ENCODE data around the gene EPN2.

The EPN2 gene

GRCh38 chr17:19287651-19288050 is 50.5 kb downstream of the EPN2 start:
- TF ChIP-seq, protein P1, sequence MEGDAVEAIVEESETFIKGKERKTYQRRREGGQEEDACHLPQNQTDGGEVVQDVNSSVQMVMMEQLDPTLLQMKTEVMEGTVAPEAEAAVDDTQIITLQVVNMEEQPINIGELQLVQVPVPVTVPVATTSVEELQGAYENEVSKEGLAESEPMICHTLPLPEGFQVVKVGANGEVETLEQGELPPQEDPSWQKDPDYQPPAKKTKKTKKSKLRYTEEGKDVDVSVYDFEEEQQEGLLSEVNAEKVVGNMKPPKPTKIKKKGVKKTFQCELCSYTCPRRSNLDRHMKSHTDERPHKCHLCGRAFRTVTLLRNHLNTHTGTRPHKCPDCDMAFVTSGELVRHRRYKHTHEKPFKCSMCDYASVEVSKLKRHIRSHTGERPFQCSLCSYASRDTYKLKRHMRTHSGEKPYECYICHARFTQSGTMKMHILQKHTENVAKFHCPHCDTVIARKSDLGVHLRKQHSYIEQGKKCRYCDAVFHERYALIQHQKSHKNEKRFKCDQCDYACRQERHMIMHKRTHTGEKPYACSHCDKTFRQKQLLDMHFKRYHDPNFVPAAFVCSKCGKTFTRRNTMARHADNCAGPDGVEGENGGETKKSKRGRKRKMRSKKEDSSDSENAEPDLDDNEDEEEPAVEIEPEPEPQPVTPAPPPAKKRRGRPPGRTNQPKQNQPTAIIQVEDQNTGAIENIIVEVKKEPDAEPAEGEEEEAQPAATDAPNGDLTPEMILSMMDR (IDR thresholded peaks at IDR 0.05; ENCODE audit: low read depth, low read length, missing control alignments) = no peak
- DNase-seq (ENCODE audit: low read depth) = no peak
- no peak overlapping the region for H3K4me3 ChIP-seq (ENCODE audit: low read depth, low read length)

- no peak for DNase-seq (ENCODE audit: low read depth)
- TF ChIP-seq, protein P1 (IDR thresholded peaks at IDR 0.05; ENCODE audit: low read depth, low read length, missing control alignments) = no peak
- no peak overlapping the region for H3K4me3 ChIP-seq (ENCODE audit: low read depth, low read length)
Observed at GRCh38 chr17:19288453-19288852, 51.3 kb downstream of the EPN2 start.

DNA sequence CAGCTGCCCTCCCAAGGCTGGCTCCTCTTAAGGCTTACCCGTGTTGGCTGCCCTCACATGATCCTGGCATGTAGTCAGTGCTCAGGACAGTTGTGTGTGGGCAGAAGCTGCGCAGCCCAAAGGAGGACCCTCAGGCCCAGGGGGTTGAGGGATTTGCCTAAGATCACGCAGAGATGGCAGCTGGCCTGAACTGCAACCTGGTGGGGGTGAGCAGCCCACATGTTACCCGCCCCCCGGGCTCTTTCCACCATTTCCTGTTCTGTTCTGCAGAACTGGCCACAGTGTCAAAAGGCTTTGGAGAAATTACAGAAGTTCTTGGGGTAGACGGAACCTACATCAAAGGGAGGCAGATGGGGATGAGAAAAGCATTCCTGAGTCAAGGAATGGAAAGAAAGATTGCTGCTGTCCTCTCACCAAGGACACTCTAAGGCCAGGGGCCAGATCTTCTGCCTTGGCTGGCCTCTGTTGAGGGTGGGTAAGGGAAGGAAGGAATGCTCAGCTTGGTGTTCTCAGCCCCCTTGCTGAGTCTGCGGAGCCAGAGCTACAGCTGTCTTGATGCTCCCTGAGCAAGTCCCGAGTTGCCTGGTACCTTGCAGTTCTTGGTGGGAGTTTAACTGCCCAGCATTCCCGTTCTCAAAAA is 53.0 kb downstream of the EPN2 start:
- DNase-seq (ENCODE audit: low read depth) = no peak
- H3K4me3 ChIP-seq (ENCODE audit: low read depth, low read length) = no peak overlapping the region

GRCh38 chr17:19291646-19292376 is 54.6 kb downstream of the EPN2 start:
- TF ChIP-seq, protein P1 (IDR thresholded peaks at IDR 0.05; ENCODE audit: low read depth, low read length, missing control alignments) = no peak
- H3K4me3 ChIP-seq (ENCODE audit: low read depth, low read length) = no peak overlapping the region
- DNase-seq (ENCODE audit: low read depth) = no peak

More for the DNA sequence above, 53.0 kb downstream of the EPN2 start:
- TF ChIP-seq, protein P1 (IDR thresholded peaks at IDR 0.05; ENCODE audit: low read depth, low read length, missing control alignments) = no peak

DNA sequence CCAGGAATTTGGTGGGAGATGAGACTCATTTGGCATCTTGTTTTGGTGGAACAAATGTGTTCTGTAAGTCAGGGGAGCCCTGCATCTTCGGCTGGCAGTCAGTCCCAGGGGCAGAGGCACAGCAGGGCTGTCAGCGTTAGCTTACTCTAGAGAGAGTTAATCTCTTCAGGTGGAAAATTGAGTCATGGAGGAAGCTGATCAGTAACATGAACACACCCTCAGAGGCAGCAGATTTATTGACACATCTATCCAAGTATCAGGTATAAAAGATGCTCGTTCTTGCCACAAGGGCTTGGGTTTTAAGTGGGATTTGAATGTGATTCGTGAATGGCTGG is 55.2 kb downstream of the EPN2 start:
- no peak for DNase-seq (ENCODE audit: low read depth)
- H3K4me3 ChIP-seq (ENCODE audit: low read depth, low read length) = no peak overlapping the region
- TF ChIP-seq, protein P1 (IDR thresholded peaks at IDR 0.05; ENCODE audit: low read depth, low read length, missing control alignments) = no peak

DNA sequence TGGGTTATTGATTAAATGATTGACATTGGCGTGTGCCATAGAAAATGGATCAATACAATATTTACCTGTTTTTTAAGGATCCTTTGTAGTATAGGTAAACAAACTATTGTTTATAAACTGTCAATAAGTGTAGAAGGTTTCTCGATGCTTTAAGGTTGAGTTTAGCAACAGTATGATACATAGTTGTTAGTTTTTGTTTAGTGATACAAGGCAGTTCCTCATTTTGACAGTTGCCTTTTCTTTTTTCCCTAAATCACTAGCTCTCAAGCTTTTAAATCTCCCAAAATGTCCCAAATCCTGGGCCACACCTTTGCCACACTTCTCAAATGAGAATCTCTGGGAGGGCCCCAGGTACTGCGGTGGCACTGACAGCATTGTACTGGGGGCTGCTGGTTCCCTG is 57.3 kb downstream of the EPN2 start:
- H3K4me3 ChIP-seq (ENCODE audit: low read depth, low read length) = no peak overlapping the region
- TF ChIP-seq, protein P1 (IDR thresholded peaks at IDR 0.05; ENCODE audit: low read depth, low read length, missing control alignments) = no peak
- DNase-seq (ENCODE audit: low read depth) = no peak

Data from GM12864 (cell line).